ENCODE results near the gene ADAMTSL1. TPM values are rescaled to one million over a fixed set of nuclear protein-coding genes. Genes with fewer than 3 reads are reported as not detected.

ADAMTSL1 gene
- total RNA-seq, 8 experiments from 2014 or later = 5.3 to 87.8 (median 11.5) TPM

GRCh38 chr9:18545636-18546360, 71.8 kb downstream of the ADAMTSL1 start:
- ATAC-seq (replicated peaks in 6 of 8) = no peak
- no peak overlapping the region for H3K4me3 ChIP-seq
- no peak overlapping the region for H3K27ac ChIP-seq
- in situ Hi-C loops (cut with MboI; ENCODE audit: low pct_unique_long_range_greater_than_20kb in 2 of 9, low sequenced_read_pairs in 9 of 9, unreplicated experiment in 9 of 9) = no loop called here
- 33 to 100% (median 72%) methylated on average over 2 to 3 of the region's 3 CpGs; no CpG with 5 or more reads in 1 of the 10 experiments for WGBS, 10 experiments
- no peaks in the 10 kb centered on the region for H3K4me1 ChIP-seq (replicated peaks in 1 of 2)

GRCh38 chr9:18548456-18548855, 74.5 kb downstream of the ADAMTSL1 start:
- in situ Hi-C loops (cut with MboI; ENCODE audit: low pct_unique_long_range_greater_than_20kb in 2 of 9, low sequenced_read_pairs in 9 of 9, unreplicated experiment in 9 of 9) = no loop called here
- H3K4me3 ChIP-seq = no peak overlapping the region
- no peak for ATAC-seq (replicated peaks in 6 of 8)
- 76 to 100% (median 84%) methylated on average over 1 of the region's 1 CpG for WGBS, 10 experiments
- H3K27ac ChIP-seq = no peak overlapping the region
- H3K4me1 ChIP-seq (replicated peaks in 1 of 2) = no peaks in the 10 kb centered on the region

GRCh38 chr9:18549772-18550171, 75.8 kb downstream of the ADAMTSL1 start:
- H3K27ac ChIP-seq = no peak overlapping the region
- ATAC-seq (replicated peaks in 6 of 8) = no peak
- H3K4me1 ChIP-seq (replicated peaks in 1 of 2) = no peaks in the 10 kb centered on the region
- H3K4me3 ChIP-seq = no peak overlapping the region
- WGBS, 10 experiments = 24 to 100% (median 83%) methylated on average over 1 to 3 of the region's 3 CpGs; no CpG with 5 or more reads in 1 of the 10 experiments
- in situ Hi-C loops (cut with MboI; ENCODE audit: low pct_unique_long_range_greater_than_20kb in 2 of 9, low sequenced_read_pairs in 9 of 9, unreplicated experiment in 9 of 9) = no loop called here

GRCh38 chr9:18550286-18550685, 76.3 kb downstream of the ADAMTSL1 start:
- in situ Hi-C loops (cut with MboI; ENCODE audit: low pct_unique_long_range_greater_than_20kb in 2 of 9, low sequenced_read_pairs in 9 of 9, unreplicated experiment in 9 of 9) = no loop called here
- Histone ChIP-seq H3K4me1 (replicated peaks in 1 of 2) (no peaks in the 10 kb centered on the region), H3K4me3 (no peak overlapping the region), H3K27ac (no peak overlapping the region)
- 63 to 100% (median 92%) methylated on average over 2 to 5 of the region's 5 CpGs; no CpG with 5 or more reads in 1 of the 10 experiments for WGBS, 10 experiments
- ATAC-seq (replicated peaks in 6 of 8) = no peak

GRCh38 chr9:18554244-18554643, 80.3 kb downstream of the ADAMTSL1 start:
- H3K27ac ChIP-seq = no peak overlapping the region
- no peak for ATAC-seq (replicated peaks in 6 of 8)
- in situ Hi-C loops (cut with MboI; ENCODE audit: low pct_unique_long_range_greater_than_20kb in 2 of 9, low sequenced_read_pairs in 9 of 9, unreplicated experiment in 9 of 9) = no loop called here
- H3K4me1 ChIP-seq (replicated peaks in 1 of 2) = no peaks in the 10 kb centered on the region
- H3K4me3 ChIP-seq = no peak overlapping the region
- WGBS, 10 experiments = 72 to 100% (median 92%) methylated on average over 3 to 6 of the region's 6 CpGs

- WGBS, 10 experiments = 35 to 84% (median 72%) methylated on average over 4 to 5 of the region's 5 CpGs
- Histone ChIP-seq H3K4me3 (no peak overlapping the region), H3K4me1 (replicated peaks in 1 of 2) (no peaks in the 10 kb centered on the region), H3K27ac (no peak overlapping the region)
- ATAC-seq (replicated peaks in 6 of 8) = peak in 1 of 8 experiments; percentile 25
- in situ Hi-C loops (cut with MboI; ENCODE audit: low pct_unique_long_range_greater_than_20kb in 2 of 9, low sequenced_read_pairs in 9 of 9, unreplicated experiment in 9 of 9) = no loop called here
Measured at GRCh38 chr9:18555105-18555883, 81.3 kb downstream of the ADAMTSL1 start.

GRCh38 chr9:18564018-18564880, 90.3 kb downstream of the ADAMTSL1 start:
- no peak overlapping the region for H3K4me3 ChIP-seq
- in situ Hi-C loops (cut with MboI; ENCODE audit: low pct_unique_long_range_greater_than_20kb in 2 of 9, low sequenced_read_pairs in 9 of 9, unreplicated experiment in 9 of 9) = no loop called here
- WGBS, 10 experiments = 67 to 100% (median 93%) methylated on average over 1 to 12 of the region's 15 CpGs; no CpG with 5 or more reads in 5 of the 10 experiments
- peaks cover 0 to 5% of the 10 kb centered on the region in 2 donors for H3K4me1 ChIP-seq (replicated peaks in 1 of 2)
- no peak for ATAC-seq (replicated peaks in 6 of 8)
- H3K27ac ChIP-seq = no peak overlapping the region

- Histone ChIP-seq H3K4me3 (no peak overlapping the region), H3K4me1 (replicated peaks in 1 of 2) (peaks cover 0 to 5% of the 10 kb centered on the region in 2 donors), H3K27ac (no peak overlapping the region)
- WGBS, 10 experiments = 2 to 100% (median 84%) methylated on average over 1 to 5 of the region's 5 CpGs
- peak in 1 of 8 experiments; percentile 72 for ATAC-seq (replicated peaks in 6 of 8)
- in situ Hi-C loops (cut with MboI; ENCODE audit: low pct_unique_long_range_greater_than_20kb in 2 of 9, low sequenced_read_pairs in 9 of 9, unreplicated experiment in 9 of 9) = no loop called here
Measured at GRCh38 chr9:18566121-18566520, 92.2 kb downstream of the ADAMTSL1 start.

- peak in 2 of 8 experiments; percentile 28 to 46 for ATAC-seq (replicated peaks in 6 of 8)
- H3K4me3 ChIP-seq = no peak overlapping the region
- no peak overlapping the region for H3K27ac ChIP-seq
- in situ Hi-C loops (cut with MboI; ENCODE audit: low pct_unique_long_range_greater_than_20kb in 2 of 9, low sequenced_read_pairs in 9 of 9, unreplicated experiment in 9 of 9) = no loop called here
- WGBS, 10 experiments = 14 to 81% (median 48%) methylated on average over 1 to 4 of the region's 4 CpGs; no CpG with 5 or more reads in 1 of the 10 experiments
- H3K4me1 ChIP-seq (replicated peaks in 1 of 2) = peaks cover 0 to 5% of the 10 kb centered on the region in 2 donors
Measured at GRCh38 chr9:18568973-18569372, 95.0 kb downstream of the ADAMTSL1 start.

- Histone ChIP-seq H3K27ac (no peak overlapping the region), H3K4me1 (replicated peaks in 1 of 2) (peaks cover 0 to 5% of the 10 kb centered on the region in 2 donors), H3K4me3 (no peak overlapping the region)
- WGBS, 10 experiments = 40 to 96% (median 86%) methylated on average over 1 to 3 of the region's 3 CpGs; no CpG with 5 or more reads in 2 of the 10 experiments
- in situ Hi-C loops (cut with MboI; ENCODE audit: low pct_unique_long_range_greater_than_20kb in 2 of 9, low sequenced_read_pairs in 9 of 9, unreplicated experiment in 9 of 9) = no loop called here
- no peak for ATAC-seq (replicated peaks in 6 of 8)
Measured at GRCh38 chr9:18569941-18570630, 96.1 kb downstream of the ADAMTSL1 start.

GRCh38 chr9:18573021-18573556, 99.1 kb downstream of the ADAMTSL1 start:
- peaks cover 0 to 5% of the 10 kb centered on the region in 2 donors for H3K4me1 ChIP-seq (replicated peaks in 1 of 2)
- in situ Hi-C loops (cut with MboI; ENCODE audit: low pct_unique_long_range_greater_than_20kb in 2 of 9, low sequenced_read_pairs in 9 of 9, unreplicated experiment in 9 of 9) = no loop called here
- no peak overlapping the region for H3K27ac ChIP-seq
- 60 to 100% (median 75%) methylated on average over 1 of the region's 1 CpG; no CpG with 5 or more reads in 3 of the 10 experiments for WGBS, 10 experiments
- no peak overlapping the region for H3K4me3 ChIP-seq
- ATAC-seq (replicated peaks in 6 of 8) = peak in 4 of 8 experiments; percentile 52 to 75 (median 66)

- Histone ChIP-seq H3K27ac (no peak overlapping the region), H3K4me3 (no peak overlapping the region), H3K4me1 (replicated peaks in 1 of 2) (no peaks in the 10 kb centered on the region)
- in situ Hi-C loops (cut with MboI; ENCODE audit: low pct_unique_long_range_greater_than_20kb in 2 of 9, low sequenced_read_pairs in 9 of 9, unreplicated experiment in 9 of 9) = no loop called here
- no peak for ATAC-seq (replicated peaks in 6 of 8)
- 0 to 100% (median 77%) methylated on average over 1 of the region's 1 CpG; no CpG with 5 or more reads in 2 of the 10 experiments for WGBS, 10 experiments
Measured at GRCh38 chr9:18575686-18576085, 101.7 kb downstream of the ADAMTSL1 start.
